Globus pallidus (tissue), 1 donor: ENCODE data around the gene FPR2.
"Not testable (repeated sequence)": the region's sequence is repeated elsewhere in the genome, so short reads cannot be mapped to it uniquely, and the experiment has no call there.

Experiments used
- DNase-seq: peaks from one replicate; pipeline ENCODE4 v3.0.0-alpha.2; 2015; ENCODE audit warnings: low spot score

Gene FPR2

DNA sequence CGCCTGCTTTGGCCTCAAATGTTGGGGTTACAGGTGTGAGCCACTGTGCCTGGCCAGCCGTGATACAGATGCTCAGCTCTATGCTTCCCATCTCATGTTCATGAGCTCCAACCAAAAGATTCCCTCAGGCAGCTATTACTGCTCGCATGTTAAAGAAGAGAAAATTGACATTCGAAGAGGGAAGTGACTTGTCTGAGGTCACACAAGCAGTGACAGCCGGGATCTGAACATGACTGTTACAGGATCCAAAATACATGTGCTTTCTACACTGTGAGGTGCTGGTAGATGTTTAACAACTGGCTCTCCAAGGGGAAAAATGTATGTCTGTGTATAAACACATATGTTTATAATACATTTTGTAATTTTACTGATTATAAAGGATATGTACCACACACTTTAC is 20.6 kb upstream of the FPR2 start:
- DNase-seq, result no peak

DNA sequence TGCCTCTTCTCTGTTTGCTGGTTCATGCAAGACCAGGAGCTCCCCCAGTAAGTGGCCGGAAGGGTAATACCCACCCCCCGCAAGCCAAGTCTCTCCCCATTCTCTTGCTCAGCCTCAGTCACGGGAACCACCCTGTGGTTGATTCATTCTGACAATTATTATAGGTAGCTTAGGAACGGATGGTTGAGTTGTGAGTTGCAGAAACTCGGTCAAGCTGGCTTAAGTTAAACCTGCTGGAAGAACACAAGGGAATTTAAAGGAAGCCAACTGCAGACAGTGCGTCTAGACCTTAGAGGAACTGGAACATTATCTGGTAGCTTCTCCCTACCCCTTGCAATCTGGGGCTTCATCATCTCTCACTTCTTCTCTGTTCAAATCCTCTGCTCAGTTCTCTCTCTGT is 18.2 kb upstream of the FPR2 start:
- DNase-seq, result no peak

DNA sequence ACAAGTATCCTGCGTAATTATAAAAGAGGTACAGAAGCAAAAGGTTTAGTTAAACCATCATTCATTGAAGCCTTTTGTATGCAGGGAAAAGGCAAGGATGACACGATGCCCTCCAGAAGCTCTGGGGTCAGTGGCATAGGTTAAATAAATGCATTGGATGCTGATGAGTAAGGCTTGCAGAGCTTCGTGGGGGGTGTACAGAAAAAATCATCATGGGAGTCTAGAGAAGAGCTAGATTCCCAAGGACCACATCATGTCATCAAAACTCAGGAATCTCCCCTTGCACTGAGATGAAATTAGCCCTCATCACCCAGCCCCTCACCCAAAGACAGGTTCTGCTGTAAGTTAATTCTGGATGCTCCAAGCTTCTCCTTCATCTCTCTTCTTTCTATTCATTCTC is 17.6 kb upstream of the FPR2 start:
- DNase-seq, result no peak

DNA sequence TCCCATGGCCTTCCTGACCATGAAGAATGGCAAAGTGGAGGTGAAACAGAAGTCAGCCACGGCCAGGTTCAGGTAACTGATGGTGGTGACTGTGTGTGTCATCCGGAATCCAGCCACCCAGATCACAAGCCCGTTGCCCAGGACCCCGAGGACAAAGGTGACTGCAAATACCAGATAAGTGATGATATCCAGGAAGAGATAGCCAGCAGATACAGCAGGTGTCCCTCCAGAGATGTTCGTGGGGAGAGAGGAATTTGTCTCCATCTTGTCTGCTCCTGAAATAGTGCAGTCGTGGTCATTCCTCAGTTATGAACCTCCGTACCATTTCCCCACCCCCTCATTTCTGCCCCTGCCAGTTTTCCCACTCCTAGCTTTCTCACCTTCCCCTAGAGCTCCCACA is 14.2 kb upstream of the FPR2 start:
- DNase-seq, result no peak

DNA sequence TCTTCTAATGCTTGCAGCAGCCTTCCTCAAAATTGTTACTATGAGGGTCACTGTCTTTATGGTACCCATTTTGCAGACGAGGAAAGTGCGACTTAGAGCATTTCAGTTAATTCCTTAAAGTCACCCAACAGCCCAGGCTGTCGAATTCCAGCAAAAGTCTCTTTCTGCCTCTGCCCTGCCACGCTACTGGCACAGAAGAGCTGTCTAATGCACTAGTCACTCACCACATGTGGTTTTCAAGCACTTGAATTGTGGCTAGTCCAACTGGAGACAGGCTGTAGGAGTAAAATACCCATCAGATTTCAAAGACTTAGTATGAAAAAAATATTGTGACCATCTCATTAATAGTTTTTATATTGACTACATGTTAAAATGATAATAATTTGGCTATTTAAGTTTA is 11.0 kb upstream of the FPR2 start:
- DNase-seq, result no peak

DNA sequence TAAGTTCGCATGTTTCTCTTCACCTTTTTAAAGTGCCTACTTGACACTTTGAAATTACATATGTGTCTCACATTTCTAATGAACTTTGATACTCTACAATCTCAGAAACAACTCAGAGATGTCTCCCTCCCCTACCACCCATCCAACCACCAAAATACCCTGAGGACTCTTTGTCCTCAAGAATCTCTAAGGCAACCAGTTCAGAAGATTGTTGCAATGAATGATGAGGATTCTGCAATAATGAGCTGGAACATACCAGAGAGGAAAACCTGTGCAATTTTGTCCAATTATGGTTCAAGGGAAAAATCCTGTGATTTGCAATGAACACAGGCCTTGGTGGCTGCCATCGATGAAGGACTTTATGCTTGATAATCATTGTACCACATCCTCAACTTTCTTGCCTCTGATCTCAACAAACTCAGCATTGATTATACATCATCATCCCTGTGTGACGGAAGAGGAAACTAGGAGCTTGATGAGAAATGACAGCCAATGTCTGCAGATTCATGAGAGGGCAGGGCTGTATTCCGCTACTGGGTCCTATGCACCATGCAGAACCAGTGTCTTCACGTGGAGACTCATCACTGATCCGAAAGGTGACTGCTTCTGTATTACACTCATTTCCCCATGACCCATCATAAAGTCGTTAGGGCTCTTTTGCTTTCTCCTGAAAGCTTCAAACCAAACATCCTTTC is 10.4 kb upstream of the FPR2 start:
- DNase-seq, result no peak

DNA sequence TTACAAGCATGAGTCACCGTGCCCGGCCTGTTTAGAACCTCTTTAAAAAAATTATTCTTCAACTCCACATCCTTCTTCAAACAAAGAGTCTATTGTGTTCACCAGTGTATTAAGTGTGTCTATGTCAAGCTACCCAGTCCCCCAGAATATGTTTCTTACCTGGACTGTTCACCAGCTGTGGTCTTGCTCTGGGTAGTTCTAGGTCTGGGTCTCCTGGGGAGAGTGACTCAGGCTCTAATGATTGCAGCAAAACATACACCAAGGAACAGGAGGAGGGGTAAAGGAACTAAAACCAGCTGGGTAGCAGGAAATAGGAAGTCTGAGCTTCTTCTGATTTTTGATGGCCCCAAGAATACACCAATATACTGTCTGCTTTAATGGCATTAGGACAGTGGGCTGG is 9.3 kb upstream of the FPR2 start, which contains the start of gene FPR1:
TSS of gene FPR1 (minus strand) at position 224 of the 400 bp plus-strand sequence. CDS start 4,884 bp downstream, outside the sequence.
- DNase-seq, result peak; percentile 59

DNA sequence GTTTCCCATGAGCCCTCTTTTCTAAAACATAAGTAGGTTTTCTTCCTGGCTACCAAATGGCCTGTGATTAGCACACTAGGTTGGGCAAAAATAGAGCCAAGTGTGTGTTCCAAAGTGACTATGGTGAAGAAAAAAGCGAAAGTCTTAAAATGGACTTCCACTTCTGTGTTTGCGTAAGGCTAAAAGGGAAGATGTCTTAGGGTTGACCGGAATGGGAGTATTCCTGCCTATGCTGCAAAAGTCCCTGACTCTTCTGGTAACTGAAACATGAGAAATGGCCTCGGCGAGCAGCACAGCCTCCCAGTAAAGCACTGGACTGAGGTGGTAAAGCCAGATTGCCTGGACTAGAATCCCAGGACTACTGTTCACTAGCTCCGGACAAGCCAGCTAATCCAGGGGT is 6.9 kb upstream of the FPR2 start:
- peak; percentile 51 for DNase-seq

DNA sequence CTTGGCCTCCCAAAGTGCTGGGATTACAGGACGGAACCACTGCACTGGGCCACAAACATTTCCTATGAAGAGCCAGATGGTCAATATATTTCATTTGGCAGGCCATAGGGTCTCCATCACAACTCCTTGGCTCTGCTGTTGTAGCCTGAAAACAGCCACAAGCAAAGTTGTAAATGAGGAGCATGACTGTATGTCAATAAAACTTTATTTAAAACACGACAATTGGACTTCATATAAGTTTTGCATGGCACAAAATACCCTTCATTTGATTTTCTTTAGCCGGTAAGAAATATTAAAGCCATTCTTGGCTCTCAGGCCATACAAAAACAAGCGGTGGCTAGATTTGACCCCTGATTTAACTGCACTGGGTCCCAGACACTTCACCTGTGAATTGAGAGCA is 6.2 kb upstream of the FPR2 start:
- no peak for DNase-seq

DNA sequence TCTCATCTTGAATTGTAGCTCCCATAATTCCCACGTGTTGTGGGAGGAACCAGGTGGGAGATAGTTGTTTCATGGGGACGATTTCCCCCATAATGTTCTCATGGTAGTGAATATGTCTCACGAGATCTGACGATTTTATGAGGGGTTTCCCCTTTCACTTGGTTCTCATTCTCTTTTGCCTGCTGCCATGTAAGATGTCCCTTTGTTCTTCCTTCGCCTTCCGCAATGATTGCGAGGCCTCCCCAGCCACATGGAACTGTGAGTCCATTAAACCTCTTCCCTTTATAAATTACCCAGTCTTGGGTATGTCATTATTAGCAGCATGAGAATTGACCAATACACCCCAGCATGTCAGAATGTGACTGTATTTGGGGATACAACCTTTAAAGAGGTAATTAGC is 5.4 kb upstream of the FPR2 start:
- DNase-seq, result no peak

DNA sequence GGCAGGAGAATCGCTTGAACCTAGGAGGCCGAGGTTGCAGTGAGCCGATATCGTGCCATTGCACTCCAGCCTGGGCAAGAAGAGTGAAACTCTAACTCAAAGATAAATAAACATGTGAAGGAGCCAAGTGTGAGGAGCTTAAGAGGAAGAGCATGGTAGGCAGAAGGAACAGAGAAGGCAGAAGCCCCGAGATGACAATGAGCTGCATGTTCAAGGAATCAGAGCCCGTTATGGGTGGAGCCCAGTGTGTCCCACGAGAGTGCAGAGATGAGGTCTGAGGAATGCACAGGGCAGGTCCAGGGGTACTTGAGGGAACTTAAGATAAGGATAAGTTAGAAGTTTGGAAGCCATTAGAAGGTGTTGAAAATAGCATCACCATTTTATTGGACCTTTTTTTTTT is 716 bp downstream of the FPR2 start:
- DNase-seq, result no peak

DNA sequence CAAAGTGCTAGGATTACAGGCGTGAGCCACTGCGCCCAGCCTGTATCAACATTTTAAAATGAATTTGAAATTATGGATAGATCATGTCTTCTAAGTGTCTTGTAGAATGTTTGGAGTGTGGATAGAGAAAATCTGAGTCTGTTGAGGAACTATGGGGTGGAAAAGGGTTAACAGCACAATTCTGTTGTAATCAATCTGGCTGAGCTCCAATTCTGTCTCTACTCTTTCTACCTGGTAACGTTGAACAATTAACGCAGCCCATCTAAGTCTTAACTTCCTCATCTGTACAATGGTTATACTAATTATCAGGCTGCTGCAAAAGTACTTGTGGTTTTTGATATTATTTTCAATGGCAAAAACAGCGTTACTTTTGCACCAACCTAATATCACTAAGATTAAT is 4.1 kb downstream of the FPR2 start:
- DNase-seq, result no peak

DNA sequence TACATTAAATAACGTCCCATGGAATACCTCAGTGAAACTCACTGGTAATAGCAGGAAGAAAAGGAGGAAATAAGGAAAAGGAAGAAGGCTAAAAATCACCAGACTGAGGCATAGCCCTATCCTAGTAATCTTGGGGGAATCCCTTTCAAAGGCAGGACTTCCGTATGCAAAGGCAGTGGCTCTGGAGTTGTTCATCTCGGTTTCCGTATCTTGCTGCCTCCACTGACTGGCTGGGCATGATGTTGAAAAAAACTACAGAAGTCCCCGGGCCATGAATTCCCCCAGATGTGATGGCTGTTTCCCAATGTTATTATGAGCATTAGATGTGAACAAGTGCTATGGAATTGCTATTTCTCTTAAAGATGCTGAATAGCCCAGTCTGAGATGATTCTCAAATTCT is 5.5 kb downstream of the FPR2 start:
- no peak for DNase-seq

DNA sequence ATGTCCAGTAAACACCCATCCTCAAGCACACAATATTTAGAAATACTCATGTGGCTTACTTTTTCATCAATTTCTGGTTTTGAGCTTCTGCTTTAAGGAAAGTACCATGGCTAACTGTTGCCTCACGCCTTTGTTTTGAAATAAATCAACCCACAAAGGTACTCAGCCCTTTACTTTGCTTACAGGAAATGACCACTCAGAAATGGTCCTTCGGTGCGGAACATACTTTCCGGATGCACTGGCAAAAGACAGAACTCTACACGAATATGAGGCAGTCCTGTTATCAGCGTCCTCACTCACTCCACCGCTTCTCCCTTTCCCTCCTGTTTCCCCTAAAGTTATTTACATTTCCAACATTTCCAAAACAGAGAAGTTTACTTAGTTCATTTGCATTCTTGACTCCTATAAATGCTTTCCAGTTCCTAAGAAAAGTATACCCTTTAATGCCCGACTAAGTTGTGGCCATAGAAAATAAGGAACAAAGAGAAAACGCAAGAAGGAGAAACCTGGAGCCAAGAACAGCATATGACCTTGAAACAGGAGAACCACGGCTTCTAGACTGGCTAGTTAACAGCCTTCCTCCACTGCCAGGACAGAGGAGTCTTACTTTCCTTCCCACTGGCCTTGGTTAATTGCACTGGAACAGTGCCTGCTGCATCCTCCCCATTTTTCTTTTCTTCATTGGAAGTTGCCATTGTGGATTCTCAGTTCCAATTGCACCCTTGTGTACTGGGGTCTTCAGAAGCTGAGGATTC is 10.6 kb downstream of the FPR2 start:
- DNase-seq, result no peak

DNA sequence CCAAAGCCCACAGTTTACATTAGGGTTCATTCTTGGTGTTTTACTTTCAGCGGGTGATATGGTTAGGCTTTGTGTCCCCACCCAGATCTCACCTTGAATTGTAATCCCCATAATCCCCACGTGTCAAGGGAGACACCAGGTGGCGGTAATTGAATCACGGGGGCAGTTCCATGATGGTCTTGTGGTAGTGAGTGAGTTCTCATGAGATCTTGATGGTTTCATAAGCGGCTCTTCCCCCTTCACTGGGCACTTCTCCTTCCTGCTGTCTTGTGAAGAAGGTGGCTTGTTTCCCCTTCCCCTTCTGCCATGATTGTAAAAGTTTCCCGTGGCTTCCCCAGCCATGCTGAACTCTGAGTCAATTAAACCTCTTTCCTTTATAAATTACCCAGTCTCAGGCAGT is 12.0 kb downstream of the FPR2 start:
- DNase-seq, result no peak

DNA sequence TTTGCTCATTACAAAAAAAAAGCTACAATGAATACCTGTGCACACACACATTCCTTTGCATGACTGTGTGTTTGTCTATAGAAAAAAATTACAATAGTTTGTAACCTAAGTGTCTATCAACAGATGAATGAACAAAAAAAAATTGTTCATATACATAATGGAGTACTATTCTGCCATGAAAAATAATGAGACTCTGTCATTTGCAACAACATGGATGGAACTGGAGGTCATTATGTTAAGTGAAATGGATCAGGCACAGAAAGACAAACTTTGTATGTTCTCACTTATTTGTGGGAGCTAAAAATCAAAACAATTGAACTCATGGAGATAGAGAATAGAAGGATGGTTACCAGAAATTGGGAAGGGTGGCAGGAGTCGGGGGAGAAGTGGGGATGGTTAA is 15.6 kb downstream of the FPR2 start:
- DNase-seq, result not testable (repeated sequence)

DNA sequence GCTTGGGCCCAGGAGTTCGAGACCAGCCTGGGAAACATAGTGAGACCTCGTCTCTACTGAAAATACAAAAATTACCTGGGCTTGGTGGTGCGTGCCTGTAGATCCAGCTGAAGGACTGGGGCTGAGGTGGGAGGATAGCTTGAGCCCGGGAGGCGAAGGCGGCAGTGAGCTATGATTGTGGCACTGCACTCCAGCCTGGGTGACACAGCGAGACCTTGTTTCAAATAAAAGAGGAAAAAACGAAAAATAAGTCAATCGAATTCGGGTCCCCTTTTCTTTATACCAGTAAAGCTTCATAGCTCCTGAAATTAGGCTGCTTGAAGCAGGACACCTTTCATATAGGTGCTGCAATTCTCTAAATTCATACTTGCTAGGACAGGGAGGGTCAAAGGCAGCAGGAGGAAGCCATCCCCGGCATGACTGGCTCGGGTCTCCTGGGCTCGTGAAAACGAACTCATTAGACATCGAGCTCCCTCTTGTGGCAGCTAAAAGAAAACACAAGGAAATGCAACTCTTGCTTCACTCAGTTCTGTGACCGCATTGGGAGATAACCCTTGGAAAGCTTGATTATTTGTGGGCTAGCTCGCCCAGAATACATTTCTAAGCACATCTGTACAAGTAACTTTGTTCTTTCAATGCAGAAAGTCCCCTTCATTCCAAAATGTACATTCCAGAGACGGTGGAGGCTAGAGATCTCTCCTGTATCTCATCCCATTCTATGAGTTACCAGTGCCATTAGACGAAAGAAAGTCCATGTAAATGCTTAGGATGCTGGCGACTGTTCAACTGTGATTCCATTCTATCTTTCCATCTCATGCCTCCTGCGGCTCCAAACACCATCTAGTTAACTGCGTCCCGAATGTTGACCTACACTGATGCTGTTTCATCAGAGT is 16.8 kb downstream of the FPR2 start:
- peak; percentile 87 for DNase-seq

DNA sequence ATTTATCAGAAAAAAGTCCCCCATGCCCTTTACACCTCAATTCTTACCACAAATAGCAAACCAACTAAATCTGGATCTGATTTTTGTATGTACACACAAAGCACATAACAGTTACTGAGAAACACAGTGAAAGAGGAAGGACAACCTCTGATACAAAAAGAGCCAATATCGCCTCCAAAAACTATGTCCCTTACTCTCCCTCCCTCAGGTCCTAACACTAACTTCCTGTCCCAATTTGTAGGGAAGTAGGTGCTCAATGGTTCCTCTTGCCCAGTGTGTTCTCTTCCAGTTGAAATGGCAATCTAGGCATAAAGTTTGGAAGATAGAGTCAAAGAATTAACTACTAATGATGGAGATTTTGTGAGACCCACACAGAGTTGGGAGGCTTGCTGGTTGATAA is 18.2 kb downstream of the FPR2 start:
- DNase-seq, result no peak

DNA sequence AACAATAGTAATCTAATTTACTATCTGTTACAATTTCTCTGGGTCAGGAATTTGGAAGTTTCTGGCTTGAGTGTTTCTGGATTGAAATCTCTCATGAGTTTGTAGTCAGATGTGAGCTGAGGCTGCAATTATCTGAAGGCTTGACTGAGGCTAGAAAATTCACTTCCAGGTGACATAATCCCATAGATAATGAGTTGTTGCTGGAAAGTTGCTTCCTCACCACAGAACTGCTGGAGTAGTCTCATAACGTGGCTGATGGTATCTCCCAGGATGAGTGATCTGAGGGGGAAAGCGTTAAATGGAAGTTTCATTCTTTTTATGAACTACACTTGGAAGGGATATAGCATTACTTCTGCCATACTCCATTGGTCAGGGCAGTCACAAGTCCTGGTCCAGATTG is 18.7 kb downstream of the FPR2 start:
- no peak for DNase-seq

DNA sequence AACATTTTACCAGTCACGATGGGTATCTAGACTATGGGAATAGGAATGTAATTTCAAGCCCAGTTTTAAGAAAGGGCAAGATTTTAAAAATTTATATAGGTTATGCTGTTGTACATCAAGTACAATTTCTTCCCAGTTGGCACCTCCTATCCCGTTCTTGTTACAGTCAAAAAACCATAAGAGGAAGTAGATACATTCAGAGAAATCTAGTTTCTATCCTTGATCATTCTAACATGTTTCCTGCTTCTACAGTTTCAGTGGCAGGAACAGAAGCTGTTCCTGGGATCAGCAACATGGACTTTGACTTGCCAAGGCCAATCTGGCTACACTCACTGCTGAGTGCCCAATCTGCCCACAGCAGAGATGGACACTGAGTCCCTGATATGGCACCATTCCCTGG is 19.3 kb downstream of the FPR2 start:
- DNase-seq, result no peak

DNA sequence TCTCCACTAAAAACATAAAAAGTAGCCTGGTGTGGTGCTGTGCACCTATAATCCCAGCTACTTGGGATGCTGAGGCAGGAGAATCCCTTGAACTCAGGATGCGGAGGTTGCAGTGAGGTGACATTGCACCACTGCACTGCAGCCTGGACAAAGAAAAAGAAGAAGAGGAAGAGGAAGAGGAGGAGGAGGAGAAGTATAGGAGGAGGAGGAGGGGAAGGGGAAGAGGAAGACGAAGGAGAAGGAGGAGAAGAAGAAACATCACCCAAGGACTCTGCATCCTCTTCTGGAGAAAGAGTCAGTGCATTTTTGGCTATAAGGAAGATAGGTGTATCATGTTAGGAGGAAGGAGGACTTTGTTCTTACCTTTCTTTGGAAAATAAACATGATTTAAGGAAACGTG is 21.0 kb downstream of the FPR2 start:
- DNase-seq, result no peak

DNA sequence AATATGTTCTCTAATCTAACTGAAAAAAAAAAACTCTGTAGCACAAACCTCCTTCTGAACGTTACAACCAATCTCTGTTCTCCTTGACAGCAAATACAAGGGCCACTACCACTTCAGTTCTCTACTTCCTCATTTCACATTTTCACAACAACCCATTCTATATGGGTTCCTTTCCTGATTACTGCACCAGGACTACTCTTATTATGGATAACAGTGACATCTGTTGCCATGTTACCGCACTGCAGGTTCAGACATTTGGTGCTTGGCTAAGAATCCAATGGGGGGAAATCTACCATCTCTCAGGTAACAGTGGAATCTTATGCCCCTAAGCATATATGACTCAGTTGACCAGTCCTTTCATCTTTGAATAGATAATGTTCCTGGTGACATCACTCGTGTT is 22.4 kb downstream of the FPR2 start:
- DNase-seq, result no peak
